ENCODE results near the gene NTM. TPM values are rescaled to one million over a fixed set of nuclear protein-coding genes. Genes with fewer than 3 reads are reported as not detected.

NTM gene
- polyA plus RNA-seq, 1 donor (not counting 4 experiments of a cell fraction or from before 2014, with no cell fraction given) = 47.9 TPM

GRCh38 chr11:131694526-131695424, 324.4 kb downstream of the NTM start:
- no peaks in the 10 kb centered on the region for H3K9me1 ChIP-seq (ENCODE audit: control insufficient read depth, extremely low read depth, insufficient read depth, low read length)
- peaks cover 12% of the 10 kb centered on the region for H3K27me3 ChIP-seq (ENCODE audit: control insufficient read depth, extremely low read depth, insufficient read depth, low read length)
- H3K27ac ChIP-seq (ENCODE audit: control insufficient read depth, insufficient read depth, low read length) = no peak overlapping the region
- FAIRE-seq = peak; percentile 20
- peak overlapping the region; percentile 35 for H2AFZ ChIP-seq (ENCODE audit: control insufficient read depth, low read length)
- H3K9ac ChIP-seq (ENCODE audit: control insufficient read depth, extremely low read depth, insufficient read depth, low read length) = no peak overlapping the region
- H3K9me3 ChIP-seq (ENCODE audit: control insufficient read depth, low read depth, low read length) = no peaks in the 10 kb centered on the region
- H3K4me1 ChIP-seq (ENCODE audit: control insufficient read depth, extremely low read depth, insufficient read depth, low read length) = peaks cover 3% of the 10 kb centered on the region
- H4K20me1 ChIP-seq (ENCODE audit: control insufficient read depth, extremely low read depth, insufficient read depth, low read length) = no peaks in the 10 kb centered on the region
- H3K4me2 ChIP-seq (ENCODE audit: control insufficient read depth, extremely low read depth, insufficient read depth, low read depth, low read length) = peak overlapping the region; percentile 10
- TF ChIP-seq EZH2 (IDR thresholded peaks at IDR 0.05; ENCODE audit: low read length) = no peak
- peak; percentile 87 to 98 (median 95) for TF ChIP-seq CTCF (optimal IDR thresholded peaks at IDR 0.05 in 1 of 3, IDR thresholded peaks at IDR 0.05 in 1 of 3, conservative IDR thresholded peaks at IDR 0.05 in 1 of 3; ENCODE audit: extremely low read depth in 1 of 3, insufficient read depth in 2 of 3, low read length in 3 of 3)
- no peaks in the 10 kb centered on the region for H3K36me3 ChIP-seq (ENCODE audit: control insufficient read depth in 2 of 2, extremely low read depth in 1 of 2, insufficient read depth in 2 of 2, low read length in 2 of 2)
- H3K79me2 ChIP-seq (ENCODE audit: control insufficient read depth, insufficient read depth, low read length) = no peaks in the 10 kb centered on the region
- DNase-seq (ENCODE audit: low read depth, low spot score) = no peak
- dilution Hi-C loops (cut with MboI; ENCODE audit: extremely low pct_ligation_motif_present, low sequenced_read_pairs) = no loop called here
- H3K4me3 ChIP-seq (ENCODE audit: control insufficient read depth in 2 of 3, extremely low read depth in 1 of 3, insufficient read depth in 2 of 3, low read depth in 1 of 3, low read length in 3 of 3) = no peak overlapping the region

- Histone ChIP-seq H2AFZ (ENCODE audit: control insufficient read depth, low read length) (no peak overlapping the region), H3K27ac (ENCODE audit: control insufficient read depth, insufficient read depth, low read length) (no peak overlapping the region), H3K4me1 (ENCODE audit: control insufficient read depth, extremely low read depth, insufficient read depth, low read length) (peaks cover 3% of the 10 kb centered on the region), H3K9me1 (ENCODE audit: control insufficient read depth, extremely low read depth, insufficient read depth, low read length) (no peaks in the 10 kb centered on the region), H3K79me2 (ENCODE audit: control insufficient read depth, insufficient read depth, low read length) (no peaks in the 10 kb centered on the region), H3K9ac (ENCODE audit: control insufficient read depth, extremely low read depth, insufficient read depth, low read length) (no peak overlapping the region), H4K20me1 (ENCODE audit: control insufficient read depth, extremely low read depth, insufficient read depth, low read length) (no peaks in the 10 kb centered on the region), H3K36me3 (ENCODE audit: control insufficient read depth in 2 of 2, extremely low read depth in 1 of 2, insufficient read depth in 2 of 2, low read length in 2 of 2) (no peaks in the 10 kb centered on the region), H3K9me3 (ENCODE audit: control insufficient read depth, low read depth, low read length) (no peaks in the 10 kb centered on the region), H3K4me3 (ENCODE audit: control insufficient read depth in 2 of 3, extremely low read depth in 1 of 3, insufficient read depth in 2 of 3, low read depth in 1 of 3, low read length in 3 of 3) (no peak overlapping the region), H3K27me3 (ENCODE audit: control insufficient read depth, extremely low read depth, insufficient read depth, low read length) (peaks cover 12% of the 10 kb centered on the region), H3K4me2 (ENCODE audit: control insufficient read depth, extremely low read depth, insufficient read depth, low read depth, low read length) (no peak overlapping the region)
- DNase-seq (ENCODE audit: low read depth, low spot score) (no peak), FAIRE-seq (no peak)
- dilution Hi-C loops (cut with MboI; ENCODE audit: extremely low pct_ligation_motif_present, low sequenced_read_pairs) = no loop called here
- TF ChIP-seq CTCF (optimal IDR thresholded peaks at IDR 0.05 in 1 of 3, IDR thresholded peaks at IDR 0.05 in 1 of 3, conservative IDR thresholded peaks at IDR 0.05 in 1 of 3; ENCODE audit: extremely low read depth in 1 of 3, insufficient read depth in 2 of 3, low read length in 3 of 3) = no peak
- TF ChIP-seq EZH2 (IDR thresholded peaks at IDR 0.05; ENCODE audit: low read length) = no peak
These were observed 325.5 kb downstream of the NTM start for GRCh38 chr11:131695889-131696429.
